ENCODE data around the gene THUMPD3. TPM values are rescaled to one million over a fixed set of nuclear protein-coding genes. Genes with fewer than 3 reads are reported as not detected.

The THUMPD3 gene
- total and polyA plus RNA-seq, 2 of the 13 experiments (the other 11 are each of a cell fraction or from before 2014, with no cell fraction given): 31.2 to 44.1 TPM

- peak; percentile 26; the same call in 1 of the 2 replicates for TF ChIP-seq ZNF547 (CRISPR knock-in tag; IDR thresholded peaks at IDR 0.05)
- no peak for TF ChIP-seq ATRX (CRISPR knock-in tag; IDR thresholded peaks at IDR 0.05; ENCODE audit: borderline replicate concordance)
- TF ChIP-seq TAF1 (CRISPR knock-in tag; IDR thresholded peaks at IDR 0.05): no peak
- TF ChIP-seq ZBTB8A (CRISPR knock-in tag; IDR thresholded peaks at IDR 0.05; ENCODE audit: borderline replicate concordance, low read depth): no peak
- peak; percentile 78 for TF ChIP-seq ELF1 (CRISPR knock-in tag; IDR thresholded peaks at IDR 0.05)
- TF ChIP-seq KDM1A (CRISPR knock-in tag; IDR thresholded peaks at IDR 0.05): peak; percentile 18; the same call in 1 of the 2 replicates
- TF ChIP-seq FOXJ3 (CRISPR knock-in tag; IDR thresholded peaks at IDR 0.05; ENCODE audit: borderline replicate concordance): 0 out of 2 replicates have a peak, but pooled peaks have one; percentile 19
- peak; percentile 49 for TF ChIP-seq MXD4 (CRISPR knock-in tag; IDR thresholded peaks at IDR 0.05)
- TF ChIP-seq ZSCAN9 (CRISPR knock-in tag; IDR thresholded peaks at IDR 0.05; ENCODE audit: borderline replicate concordance): no peak; the same call in 1 of the 2 replicates
- TF ChIP-seq TIGD3 (CRISPR knock-in tag; IDR thresholded peaks at IDR 0.05; ENCODE audit: borderline replicate concordance): no peak
- peak; percentile 73 for TF ChIP-seq RAD21 (CRISPR knock-in tag; IDR thresholded peaks at IDR 0.05)
- no peak for TF ChIP-seq ZNF619 (CRISPR knock-in tag; IDR thresholded peaks at IDR 0.05)
- TF ChIP-seq IKZF5 (CRISPR knock-in tag; IDR thresholded peaks at IDR 0.05): peak; percentile 86
- no peak for TF ChIP-seq CC2D1A (CRISPR knock-in tag; IDR thresholded peaks at IDR 0.05)
- no peak for TF ChIP-seq JDP2 (CRISPR knock-in tag; IDR thresholded peaks at IDR 0.05; ENCODE audit: borderline replicate concordance)
- TF ChIP-seq HNF1A (IDR thresholded peaks at IDR 0.05; ENCODE audit: low read depth): 0 out of 2 replicates have a peak, but pooled peaks have one; percentile 16
- no peak for TF ChIP-seq HNF1A (CRISPR knock-in tag; IDR thresholded peaks at IDR 0.05; ENCODE audit: borderline replicate concordance)
- no peak for TF ChIP-seq JARID2 (CRISPR knock-in tag; IDR thresholded peaks at IDR 0.05; ENCODE audit: insufficient replicate concordance)
- no peak for TF ChIP-seq SRSF9 (IDR thresholded peaks at IDR 0.05; ENCODE audit: borderline replicate concordance, insufficient read depth, low read depth, low read length, poor library complexity, severe bottlenecking)
- 0 out of 2 replicates have a peak, but pooled peaks have one; percentile 21 for TF ChIP-seq GMEB1 (CRISPR knock-in tag; IDR thresholded peaks at IDR 0.05; ENCODE audit: borderline replicate concordance)
These were observed 9.7 kb upstream of the THUMPD3 start (continued) for GRCh38 chr3:9352917-9353752.

Measured in HepG2 (cell line).